H1 (cell line): ENCODE data around the gene RALA. TPM values are rescaled to one million over a fixed set of nuclear protein-coding genes. Genes with fewer than 3 reads are reported as not detected.

Experiments used
- BRCA1 ChIP-seq: IDR thresholded peaks from 2 replicates; pipeline ENCODE4 v1.6.1; 2012; ENCODE audit warnings: low read depth, low read length, improper control_type of control experiment
- GTF2F1 ChIP-seq: IDR thresholded peaks from 2 replicates; pipeline ENCODE4 v1.6.1; 2012; ENCODE audit warnings: low read depth, low read length, improper control_type of control experiment, borderline replicate concordance
- RXRA ChIP-seq: IDR thresholded peaks from 2 replicates; pipeline ENCODE4 v1.6.1; 2011; ENCODE audit warnings: low read depth, mild to moderate bottlenecking, low read length, moderate library complexity; ENCODE audit not compliant: insufficient read depth
- polyA plus RNA-seq, 7 experiments: library from polyadenylated mRNA; depleted of rRNA in 3 of 7; stranded (reverse) in 5 of 7; unstranded in 2 of 7; fragments of >200 nt in 5 of 7; fragments of 200-250 nt in 2 of 7; gene quantifications; 1 replicate in 5 of 7; 2 replicates in 1 of 7; 4 replicates in 1 of 7; pipeline versions ENCODE4 v1.2.1 to v1.2.3, GENCODE V29; 2011 to 2013; ENCODE audit warnings: missing spikeins in 2 of 7, mixed read lengths in 2 of 7
- total RNA-seq: library from RNA; stranded (reverse); fragmentation: NEBNext Ultra II Directional; extraction: Animal tissue kit (Norgen Biotek cat#: 25700); gene quantifications from 2 replicates; pipeline ENCODE4 v1.2.1, GENCODE V29; 2021
- TF ChIP-seq, protein P1 (sequence below): fragments of 300-600 bp; sonication (generic); IDR thresholded peaks from 2 replicates; pipeline ENCODE4 v1.7.1; 2012; ENCODE audit warnings: low read length, moderate library complexity, mild to moderate bottlenecking, inconsistent platforms; ENCODE audit not compliant: insufficient replicate concordance

Gene RALA
- total and polyA plus RNA-seq, 2 of the 8 experiments (the other 6 are each of a cell fraction or from before 2014, with no cell fraction given) = 24.1 to 72.8 TPM

DNA sequence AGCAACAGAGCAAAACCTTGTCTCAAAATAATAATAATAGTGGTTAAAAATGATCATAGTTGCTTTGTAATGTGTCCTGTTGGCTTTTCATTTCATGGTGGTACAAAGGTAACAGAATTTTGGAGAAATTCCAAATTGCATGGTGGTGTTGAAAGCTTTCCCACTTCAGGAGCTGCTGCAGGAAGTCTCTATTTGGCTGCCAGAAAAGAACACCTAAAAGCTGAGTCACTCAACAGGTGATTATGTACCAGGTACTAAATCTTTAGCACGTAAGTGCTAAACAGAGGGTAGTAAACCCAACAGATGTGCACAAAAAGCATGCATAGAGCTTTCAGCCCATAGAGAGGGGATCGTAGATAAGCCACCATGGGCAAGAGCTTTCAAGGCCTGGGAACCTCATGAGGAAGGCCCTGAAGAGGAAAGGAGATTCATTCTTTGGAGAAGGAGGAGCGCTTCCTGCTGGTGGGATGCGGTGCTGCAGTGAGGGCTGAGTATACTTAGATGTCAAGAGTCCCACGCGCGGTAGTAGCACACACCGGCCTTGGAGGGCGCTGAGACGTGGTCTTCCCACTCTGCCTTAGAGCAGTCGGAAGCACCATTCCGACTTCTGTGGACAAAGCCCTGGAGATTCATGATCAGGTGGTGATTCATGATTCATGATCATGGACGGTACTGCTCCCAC is 118.7 kb downstream of the RALA start (continued):
- TF ChIP-seq BRCA1 (no peak), RXRA (no peak), GTF2F1 (no peak)
- TF ChIP-seq, protein P1, sequence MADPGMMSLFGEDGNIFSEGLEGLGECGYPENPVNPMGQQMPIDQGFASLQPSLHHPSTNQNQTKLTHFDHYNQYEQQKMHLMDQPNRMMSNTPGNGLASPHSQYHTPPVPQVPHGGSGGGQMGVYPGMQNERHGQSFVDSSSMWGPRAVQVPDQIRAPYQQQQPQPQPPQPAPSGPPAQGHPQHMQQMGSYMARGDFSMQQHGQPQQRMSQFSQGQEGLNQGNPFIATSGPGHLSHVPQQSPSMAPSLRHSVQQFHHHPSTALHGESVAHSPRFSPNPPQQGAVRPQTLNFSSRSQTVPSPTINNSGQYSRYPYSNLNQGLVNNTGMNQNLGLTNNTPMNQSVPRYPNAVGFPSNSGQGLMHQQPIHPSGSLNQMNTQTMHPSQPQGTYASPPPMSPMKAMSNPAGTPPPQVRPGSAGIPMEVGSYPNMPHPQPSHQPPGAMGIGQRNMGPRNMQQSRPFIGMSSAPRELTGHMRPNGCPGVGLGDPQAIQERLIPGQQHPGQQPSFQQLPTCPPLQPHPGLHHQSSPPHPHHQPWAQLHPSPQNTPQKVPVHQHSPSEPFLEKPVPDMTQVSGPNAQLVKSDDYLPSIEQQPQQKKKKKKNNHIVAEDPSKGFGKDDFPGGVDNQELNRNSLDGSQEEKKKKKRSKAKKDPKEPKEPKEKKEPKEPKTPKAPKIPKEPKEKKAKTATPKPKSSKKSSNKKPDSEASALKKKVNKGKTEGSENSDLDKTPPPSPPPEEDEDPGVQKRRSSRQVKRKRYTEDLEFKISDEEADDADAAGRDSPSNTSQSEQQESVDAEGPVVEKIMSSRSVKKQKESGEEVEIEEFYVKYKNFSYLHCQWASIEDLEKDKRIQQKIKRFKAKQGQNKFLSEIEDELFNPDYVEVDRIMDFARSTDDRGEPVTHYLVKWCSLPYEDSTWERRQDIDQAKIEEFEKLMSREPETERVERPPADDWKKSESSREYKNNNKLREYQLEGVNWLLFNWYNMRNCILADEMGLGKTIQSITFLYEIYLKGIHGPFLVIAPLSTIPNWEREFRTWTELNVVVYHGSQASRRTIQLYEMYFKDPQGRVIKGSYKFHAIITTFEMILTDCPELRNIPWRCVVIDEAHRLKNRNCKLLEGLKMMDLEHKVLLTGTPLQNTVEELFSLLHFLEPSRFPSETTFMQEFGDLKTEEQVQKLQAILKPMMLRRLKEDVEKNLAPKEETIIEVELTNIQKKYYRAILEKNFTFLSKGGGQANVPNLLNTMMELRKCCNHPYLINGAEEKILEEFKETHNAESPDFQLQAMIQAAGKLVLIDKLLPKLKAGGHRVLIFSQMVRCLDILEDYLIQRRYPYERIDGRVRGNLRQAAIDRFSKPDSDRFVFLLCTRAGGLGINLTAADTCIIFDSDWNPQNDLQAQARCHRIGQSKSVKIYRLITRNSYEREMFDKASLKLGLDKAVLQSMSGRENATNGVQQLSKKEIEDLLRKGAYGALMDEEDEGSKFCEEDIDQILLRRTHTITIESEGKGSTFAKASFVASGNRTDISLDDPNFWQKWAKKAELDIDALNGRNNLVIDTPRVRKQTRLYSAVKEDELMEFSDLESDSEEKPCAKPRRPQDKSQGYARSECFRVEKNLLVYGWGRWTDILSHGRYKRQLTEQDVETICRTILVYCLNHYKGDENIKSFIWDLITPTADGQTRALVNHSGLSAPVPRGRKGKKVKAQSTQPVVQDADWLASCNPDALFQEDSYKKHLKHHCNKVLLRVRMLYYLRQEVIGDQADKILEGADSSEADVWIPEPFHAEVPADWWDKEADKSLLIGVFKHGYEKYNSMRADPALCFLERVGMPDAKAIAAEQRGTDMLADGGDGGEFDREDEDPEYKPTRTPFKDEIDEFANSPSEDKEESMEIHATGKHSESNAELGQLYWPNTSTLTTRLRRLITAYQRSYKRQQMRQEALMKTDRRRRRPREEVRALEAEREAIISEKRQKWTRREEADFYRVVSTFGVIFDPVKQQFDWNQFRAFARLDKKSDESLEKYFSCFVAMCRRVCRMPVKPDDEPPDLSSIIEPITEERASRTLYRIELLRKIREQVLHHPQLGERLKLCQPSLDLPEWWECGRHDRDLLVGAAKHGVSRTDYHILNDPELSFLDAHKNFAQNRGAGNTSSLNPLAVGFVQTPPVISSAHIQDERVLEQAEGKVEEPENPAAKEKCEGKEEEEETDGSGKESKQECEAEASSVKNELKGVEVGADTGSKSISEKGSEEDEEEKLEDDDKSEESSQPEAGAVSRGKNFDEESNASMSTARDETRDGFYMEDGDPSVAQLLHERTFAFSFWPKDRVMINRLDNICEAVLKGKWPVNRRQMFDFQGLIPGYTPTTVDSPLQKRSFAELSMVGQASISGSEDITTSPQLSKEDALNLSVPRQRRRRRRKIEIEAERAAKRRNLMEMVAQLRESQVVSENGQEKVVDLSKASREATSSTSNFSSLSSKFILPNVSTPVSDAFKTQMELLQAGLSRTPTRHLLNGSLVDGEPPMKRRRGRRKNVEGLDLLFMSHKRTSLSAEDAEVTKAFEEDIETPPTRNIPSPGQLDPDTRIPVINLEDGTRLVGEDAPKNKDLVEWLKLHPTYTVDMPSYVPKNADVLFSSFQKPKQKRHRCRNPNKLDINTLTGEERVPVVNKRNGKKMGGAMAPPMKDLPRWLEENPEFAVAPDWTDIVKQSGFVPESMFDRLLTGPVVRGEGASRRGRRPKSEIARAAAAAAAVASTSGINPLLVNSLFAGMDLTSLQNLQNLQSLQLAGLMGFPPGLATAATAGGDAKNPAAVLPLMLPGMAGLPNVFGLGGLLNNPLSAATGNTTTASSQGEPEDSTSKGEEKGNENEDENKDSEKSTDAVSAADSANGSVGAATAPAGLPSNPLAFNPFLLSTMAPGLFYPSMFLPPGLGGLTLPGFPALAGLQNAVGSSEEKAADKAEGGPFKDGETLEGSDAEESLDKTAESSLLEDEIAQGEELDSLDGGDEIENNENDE = no peak
